ENCODE data around the gene PTPRN2.
"Not testable (repeated sequence)": the region's sequence is repeated elsewhere in the genome, so short reads cannot be mapped to it uniquely, and the experiment has no call there.

PTPRN2 gene

DNA sequence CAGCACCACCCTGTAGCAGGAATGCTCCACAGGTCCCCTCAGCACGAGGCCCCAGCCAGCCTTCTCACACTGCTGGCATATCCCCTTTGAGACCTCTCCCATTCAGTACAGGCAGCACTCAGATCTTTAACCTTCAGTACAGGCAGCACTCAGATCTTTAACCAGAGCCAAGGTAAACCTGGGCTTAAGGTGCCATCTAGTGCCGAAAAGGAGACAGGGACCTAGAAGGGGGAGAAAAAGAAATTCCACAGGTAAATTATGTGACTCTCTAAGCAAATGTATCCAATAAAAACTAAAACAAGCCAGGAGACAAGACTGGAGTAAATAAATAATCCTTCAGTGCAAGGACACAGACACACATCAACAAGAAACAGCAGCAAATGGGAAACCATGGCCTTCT is 358.6 kb downstream of the PTPRN2 start:
- 0 out of 2 replicates have a peak, but pooled peaks have one; percentile 22 for TF ChIP-seq CTCF (IDR thresholded peaks at IDR 0.05)
- no peak for TF ChIP-seq ZFX (IDR thresholded peaks at IDR 0.05; ENCODE audit: borderline replicate concordance)
- no peak overlapping the region for H3K27ac ChIP-seq

DNA sequence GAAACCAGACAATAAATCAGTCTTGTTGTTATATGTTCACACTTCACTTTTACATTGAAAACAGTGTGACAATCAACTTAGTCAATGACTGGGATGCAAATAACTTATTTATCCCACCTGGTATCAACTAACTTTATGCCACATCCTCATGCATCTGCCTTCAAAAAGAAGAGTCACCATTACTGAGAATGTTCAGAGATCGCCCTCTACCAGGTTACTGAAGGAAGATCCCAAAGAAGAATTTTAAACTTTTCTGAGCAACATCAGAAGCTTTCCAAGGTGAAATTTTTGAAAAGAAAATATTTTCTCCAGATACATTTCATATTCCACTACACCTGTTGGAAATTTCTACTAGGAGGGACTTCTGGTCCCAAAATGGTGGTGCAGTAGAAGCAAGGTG is 359.5 kb downstream of the PTPRN2 start:
- TF ChIP-seq CTCF (IDR thresholded peaks at IDR 0.05) (no peak), ZFX (IDR thresholded peaks at IDR 0.05; ENCODE audit: borderline replicate concordance) (no peak)

GRCh38 chr7:158227258-158227984 is 360.2 kb downstream of the PTPRN2 start:
- TF ChIP-seq CTCF (IDR thresholded peaks at IDR 0.05) (no peak), ZFX (IDR thresholded peaks at IDR 0.05; ENCODE audit: borderline replicate concordance) (no peak)
- H3K27ac ChIP-seq, result no peak overlapping the region

More for the DNA sequence above, 359.5 kb downstream of the PTPRN2 start:
- H3K27ac ChIP-seq, result no peak overlapping the region

DNA sequence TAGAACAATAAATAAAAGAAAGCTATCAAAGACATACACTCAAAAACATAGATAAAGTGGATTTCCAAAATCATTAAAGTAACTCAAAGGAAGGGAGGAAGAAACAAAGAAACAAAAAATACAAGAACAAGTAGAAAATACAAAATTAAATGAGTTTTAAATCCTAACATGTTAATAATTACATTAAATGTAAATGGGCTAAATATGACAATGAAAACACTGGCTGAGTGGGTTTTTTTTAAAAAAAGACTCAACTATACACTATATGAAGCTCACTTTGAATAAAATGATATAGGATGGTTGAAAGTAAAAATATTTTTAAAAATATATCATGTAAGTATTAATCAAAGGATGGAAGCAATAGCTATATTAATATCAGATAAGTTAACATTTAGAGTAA is 371.4 kb downstream of the PTPRN2 start:
- no peak for TF ChIP-seq CTCF (IDR thresholded peaks at IDR 0.05)
- TF ChIP-seq ZFX (IDR thresholded peaks at IDR 0.05; ENCODE audit: borderline replicate concordance), result no peak
- H3K27ac ChIP-seq, result no peak overlapping the region

DNA sequence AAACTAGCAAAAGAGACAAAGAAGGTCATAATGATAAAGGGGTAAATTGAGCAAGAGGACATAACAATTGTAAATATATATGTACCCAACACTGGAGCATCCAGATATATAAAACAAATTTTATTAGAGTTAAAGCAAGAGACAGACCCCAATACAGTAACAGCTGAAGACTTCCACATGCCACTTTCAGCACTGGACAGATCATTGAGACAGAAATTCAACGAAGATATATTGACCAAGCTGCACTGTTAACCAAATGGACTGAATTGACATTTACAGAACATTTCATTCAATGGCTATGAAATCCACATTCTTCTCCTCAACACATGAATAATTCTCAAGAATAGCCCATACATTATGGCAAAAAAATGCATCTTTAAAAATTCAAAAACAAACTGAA is 378.2 kb downstream of the PTPRN2 start:
- H3K27ac ChIP-seq, result no peak overlapping the region
- TF ChIP-seq ZFX (IDR thresholded peaks at IDR 0.05; ENCODE audit: borderline replicate concordance), result no peak

DNA sequence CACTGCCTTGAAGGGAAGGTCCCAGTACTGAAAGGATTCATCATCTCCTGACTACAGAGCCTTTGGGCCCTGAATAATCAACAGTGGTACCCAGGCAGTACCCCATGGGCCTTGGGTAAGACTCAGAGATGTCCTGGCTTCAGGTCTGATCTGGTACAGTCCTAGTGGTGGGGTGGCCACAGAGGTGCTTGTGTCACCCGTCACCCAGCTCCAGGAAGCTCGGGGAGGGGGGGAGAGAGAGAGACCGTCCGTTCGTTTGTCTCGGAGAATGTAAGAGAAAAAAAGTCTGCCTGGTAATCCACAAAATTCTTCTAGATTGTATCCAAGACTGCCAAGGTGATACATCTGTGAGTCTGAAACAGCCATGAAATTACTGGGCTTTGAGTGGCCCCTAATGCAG is 381.3 kb downstream of the PTPRN2 start:
- no peak overlapping the region for H3K27ac ChIP-seq
- TF ChIP-seq CTCF (IDR thresholded peaks at IDR 0.05), result no peak
- no peak for TF ChIP-seq ZFX (IDR thresholded peaks at IDR 0.05; ENCODE audit: borderline replicate concordance)

- TF ChIP-seq CTCF (IDR thresholded peaks at IDR 0.05) (no peak), ZFX (IDR thresholded peaks at IDR 0.05; ENCODE audit: borderline replicate concordance) (no peak)
- no peak overlapping the region for H3K27ac ChIP-seq
Measured at GRCh38 chr7:158204453-158204852, 383.2 kb downstream of the PTPRN2 start.

DNA sequence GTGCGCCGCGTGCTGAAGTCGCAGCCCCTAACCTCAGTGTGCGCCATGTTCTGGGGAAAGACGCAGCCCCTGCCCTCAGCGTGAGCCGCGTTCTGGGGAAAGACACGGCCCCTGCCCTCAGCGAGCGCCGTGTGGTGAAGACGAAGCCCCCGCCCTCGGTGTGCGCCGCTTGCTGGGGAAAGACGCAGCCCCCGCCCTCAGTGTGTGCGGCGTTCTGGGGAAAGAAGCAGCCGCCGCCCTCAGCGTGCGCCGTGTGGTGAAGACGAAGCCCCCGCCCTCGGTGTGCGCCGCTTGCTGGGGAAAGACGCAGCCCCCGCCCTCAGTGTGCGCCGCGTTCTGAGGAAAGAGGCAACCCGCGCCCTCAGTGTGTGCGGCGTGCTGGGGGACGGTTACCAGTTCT is 383.7 kb downstream of the PTPRN2 start:
- not testable (repeated sequence) for H3K27ac ChIP-seq
